H9 (cell line): ENCODE results near the gene LPCAT1. TPM values are rescaled to one million over a fixed set of nuclear protein-coding genes. Genes with fewer than 3 reads are reported as not detected.
A peak's percentile ranks its signal among the peaks of the same experiment; 100 is the strongest.

Source experiments
- DNase-seq: peaks from one replicate; pipeline ENCODE4 v3.0.0-alpha.2; 2017
- H2AFZ ChIP-seq: one replicate; pipeline ENCODE4 v1.6.1; 2013; ENCODE audit warnings: mild to moderate bottlenecking, low read length, control low read depth, moderate library complexity
- H2AK5ac ChIP-seq: 2 replicates; pipeline ENCODE4 v1.6.1; 2013; ENCODE audit warnings: low read length, control low read depth, mixed read lengths; ENCODE audit not compliant: insufficient read length
- H2BK120ac ChIP-seq: one replicate; pipeline ENCODE4 v1.6.1; 2013; ENCODE audit warnings: low read depth, mild to moderate bottlenecking, low read length, control low read depth, inconsistent platforms; ENCODE audit not compliant: poor library complexity, severe bottlenecking
- H2BK12ac ChIP-seq: 2 replicates; pipeline ENCODE4 v1.6.1; 2013; ENCODE audit warnings: low read length, control low read depth, mixed read lengths, low read depth; ENCODE audit not compliant: insufficient read length
- H2BK15ac ChIP-seq: 2 replicates; pipeline ENCODE4 v1.6.1; 2013; ENCODE audit warnings: low read depth, low read length, control low read depth
- H2BK20ac ChIP-seq: one replicate; pipeline ENCODE4 v1.6.1; 2013; ENCODE audit warnings: low read depth, mild to moderate bottlenecking, low read length, control low read depth, inconsistent platforms; ENCODE audit not compliant: poor library complexity, severe bottlenecking
- H2BK5ac ChIP-seq: 2 replicates; pipeline ENCODE4 v1.6.1; 2013; ENCODE audit warnings: low read length, control low read depth, mixed read lengths; ENCODE audit not compliant: insufficient read length
- H3K14ac ChIP-seq: 2 replicates; pipeline ENCODE4 v1.6.1; 2013; ENCODE audit warnings: low read length, control low read depth; ENCODE audit not compliant: insufficient read depth
- H3K18ac ChIP-seq: 2 replicates; pipeline ENCODE4 v1.6.1; 2013; ENCODE audit warnings: low read depth, mild to moderate bottlenecking, mixed read lengths, low read length, control low read depth; ENCODE audit not compliant: insufficient read length
- H3K23ac ChIP-seq: 2 replicates; pipeline ENCODE4 v1.6.1; 2013; ENCODE audit warnings: low read length, control low read depth, mixed read lengths, low read depth; ENCODE audit not compliant: insufficient read length
- H3K23me2 ChIP-seq: 2 replicates; pipeline ENCODE4 v1.6.1; 2013; ENCODE audit warnings: low read depth, mild to moderate bottlenecking, mixed read lengths, low read length, control low read depth; ENCODE audit not compliant: insufficient read length, poor library complexity, severe bottlenecking
- H3K27ac ChIP-seq: 2 replicates; pipeline ENCODE4 v1.5.1; 2013; ENCODE audit warnings: low read length, control low read depth, mixed read lengths, low read depth; ENCODE audit not compliant: insufficient read length
- H3K27me3 ChIP-seq: 2 replicates; pipeline ENCODE4 v1.6.1; 2013; ENCODE audit warnings: low read length, control low read depth, inconsistent platforms; ENCODE audit not compliant: insufficient read depth
- H3K4ac ChIP-seq: 2 replicates; pipeline ENCODE4 v1.6.1; 2013; ENCODE audit warnings: low read depth, mild to moderate bottlenecking, control low read depth, inconsistent platforms, low read length, moderate library complexity
- H3K4me1 ChIP-seq: 2 replicates; pipeline ENCODE4 v1.6.1; 2013; ENCODE audit warnings: low read length, control low read depth, inconsistent platforms; ENCODE audit not compliant: insufficient read depth
- H3K4me2 ChIP-seq: 2 replicates; pipeline ENCODE4 v1.6.1; 2013; ENCODE audit warnings: low read length, control low read depth, mixed read lengths; ENCODE audit not compliant: insufficient read length, insufficient read depth
- H3K56ac ChIP-seq: 2 replicates; pipeline ENCODE4 v1.6.1; 2013; ENCODE audit warnings: low read depth, mild to moderate bottlenecking, mixed read lengths, low read length, control low read depth; ENCODE audit not compliant: insufficient read length
- H3K79me1 ChIP-seq: 2 replicates; pipeline ENCODE4 v1.6.1; 2013; ENCODE audit warnings: low read depth, mild to moderate bottlenecking, moderate library complexity, low read length, control low read depth, inconsistent platforms; ENCODE audit not compliant: insufficient read depth, poor library complexity, severe bottlenecking
- H3K79me2 ChIP-seq: 2 replicates; pipeline ENCODE4 v1.6.1; 2013; ENCODE audit warnings: low read length, control low read depth, inconsistent platforms; ENCODE audit not compliant: insufficient read depth
- H3K9ac ChIP-seq: 2 replicates; pipeline ENCODE4 v1.6.1; 2013; ENCODE audit warnings: low read length, control low read depth, mixed read lengths; ENCODE audit not compliant: insufficient read length; ENCODE audit errors: extremely low read depth
- H3K9me3 ChIP-seq: one replicate; pipeline ENCODE4 v1.6.1; 2013; ENCODE audit warnings: low read depth, low read length, inconsistent platforms; ENCODE audit not compliant: control insufficient read depth
- H3T11ph ChIP-seq: one replicate; pipeline ENCODE4 v1.6.1; 2013; ENCODE audit warnings: mild to moderate bottlenecking, low read length, control low read depth, inconsistent platforms
- H4K20me1 ChIP-seq: one replicate; pipeline ENCODE4 v1.6.1; 2013; ENCODE audit not compliant: control insufficient read depth, insufficient read length, insufficient read depth
- H4K5ac ChIP-seq: 2 replicates; pipeline ENCODE4 v1.6.1; 2013; ENCODE audit warnings: low read depth, mild to moderate bottlenecking, mixed read lengths, low read length, control low read depth; ENCODE audit not compliant: insufficient read length
- H4K8ac ChIP-seq: replicated peaks from 2 replicates; pipeline ENCODE4 v1.6.1; 2013; ENCODE audit warnings: low read length, control low read depth, mixed read lengths, low read depth; ENCODE audit not compliant: insufficient read length
- H4K91ac ChIP-seq: 2 replicates; pipeline ENCODE4 v1.6.1; 2013; ENCODE audit warnings: low read depth, mild to moderate bottlenecking, moderate library complexity, mixed read lengths, low read length, control low read depth; ENCODE audit not compliant: insufficient read length
- H3K27ac Mint-ChIP-seq, 3 experiments: 2 replicates in 2 of 3; 3 replicates in 1 of 3; pipeline ENCODE4 v1.8.0; 2020 to 2021; ENCODE audit warnings: mixed read lengths in 3 of 3, mild to moderate bottlenecking in 1 of 3, moderate library complexity in 1 of 3
- H3K27me3 Mint-ChIP-seq: 2 replicates; pipeline ENCODE4 v1.8.0; 2021; ENCODE audit warnings: low read depth, mild to moderate bottlenecking, moderate library complexity, mixed read lengths
- H3K36me3 Mint-ChIP-seq, 3 experiments: 2 replicates in 2 of 3; 3 replicates in 1 of 3; pipeline ENCODE4 v1.8.0; 2020 to 2021; ENCODE audit warnings: low read depth in 3 of 3, mixed read lengths in 3 of 3; ENCODE audit not compliant: insufficient read depth in 1 of 3
- H3K4me1 Mint-ChIP-seq, 2 experiments: 2 replicates each; pipeline ENCODE4 v1.8.0; 2020; ENCODE audit warnings: mixed read lengths in 2 of 2
- H3K4me3 Mint-ChIP-seq, 2 experiments: 2 replicates in 1 of 2; 3 replicates in 1 of 2; pipeline ENCODE4 v1.8.0; 2020 to 2021; ENCODE audit warnings: mild to moderate bottlenecking in 2 of 2, mixed read lengths in 2 of 2, moderate library complexity in 1 of 2
- H3K9me3 Mint-ChIP-seq, 2 experiments: 2 replicates in 1 of 2; 3 replicates in 1 of 2; pipeline ENCODE4 v1.8.0; 2020; ENCODE audit warnings: mild to moderate bottlenecking in 2 of 2, mixed read lengths in 2 of 2, moderate library complexity in 1 of 2
- CTCF ChIP-seq: fragments of 200-600 bp; sonication (generic); conservative IDR thresholded peaks from 3 replicates; pipeline ENCODE4 v1.8.0; 2021; ENCODE audit warnings: antibody characterized with exemption, mild to moderate bottlenecking
- WGBS: extraction: QIAGEN DNeasy Blood & Tissue Kit; methylation state at CpG from one replicate; pipeline ENCODE4 v1.1.7; 2013; ENCODE audit warnings: missing lambda C conversion rate, low lambda C conversion rate, mixed read lengths; ENCODE audit not compliant: insufficient read length; ENCODE audit errors: extremely low coverage; 5-methylcytosine and 5-hydroxymethylcytosine counted together
- total RNA-seq: library from RNA; stranded (reverse); gene quantifications from 2 replicates; pipeline ENCODE4 v1.2.1, GENCODE V29; 2021

The LPCAT1 gene
- total RNA-seq, 1 experiment from 2014 or later: 231 TPM

GRCh38 chr5:1521671-1522600 lies 1.8 kb downstream of the LPCAT1 start:
- Histone ChIP-seq H3T11ph (no peak overlapping the region), H4K20me1 (no peaks in the 10 kb centered on the region), H3K14ac (peak overlapping the region; percentile 58), H3K27ac (no peak overlapping the region), H3K18ac (no peak overlapping the region), H3K9ac (peak overlapping the region; percentile 10), H3K4me1 (peaks cover 8% of the 10 kb centered on the region; the same call in 1 of the 2 replicates), H2AFZ (no peak overlapping the region), H3K79me2 (peaks cover 47% of the 10 kb centered on the region), H4K8ac (no peak overlapping the region), H3K9me3 (no peaks in the 10 kb centered on the region), H2BK5ac (no peak overlapping the region), H2BK120ac (no peak overlapping the region), H3K23me2 (peaks cover 9% of the 10 kb centered on the region), H3K4ac (no peak overlapping the region), H4K91ac (no peak overlapping the region), H3K27me3 (no peaks in the 10 kb centered on the region), H3K79me1 (peaks cover 6% of the 10 kb centered on the region), H2AK5ac (no peak overlapping the region), H4K5ac (no peak overlapping the region), H2BK15ac (no peak overlapping the region), H3K56ac (no peak overlapping the region), H2BK20ac (no peak overlapping the region), H2BK12ac (no peak overlapping the region), H3K4me2 (peak overlapping the region; percentile 77), H3K23ac (no peak overlapping the region)
- peaks cover 34 to 47% of the 10 kb centered on the region in 2 experiments for H3K4me1 Mint-ChIP-seq
- no CpG with 5 or more reads among the region's 28 CpGs for WGBS
- no peak for TF ChIP-seq CTCF
- no peaks in the 10 kb centered on the region for H3K9me3 Mint-ChIP-seq
- H3K27ac Mint-ChIP-seq: peak overlapping the region in 1 of 3 experiments; percentile 80; a peak in 3 of 7 replicates
- peak overlapping the region; percentile 83 to 96 for H3K4me3 Mint-ChIP-seq
- peak; percentile 39 for DNase-seq
- H3K27me3 Mint-ChIP-seq: peaks cover 6% of the 10 kb centered on the region
- peaks cover 20 to 45% (median 35%) of the 10 kb centered on the region in 3 experiments; a peak in 6 of 7 replicates for H3K36me3 Mint-ChIP-seq
